AG10803 (cell line): ENCODE data around the gene SPCS2.
A peak's percentile ranks its signal among the peaks of the same experiment; 100 is the strongest.

Experiments
- DNase-seq: peaks from one replicate; pipeline ENCODE4 v3.0.0; 2010; ENCODE audit warnings: low read depth
- H3K4me3 ChIP-seq: 2 replicates; pipeline ENCODE4 v1.5.1; 2011; ENCODE audit warnings: mild to moderate bottlenecking, low read length, control low read depth
- CTCF ChIP-seq: conservative IDR thresholded peaks from 2 replicates; pipeline ENCODE4 v1.5.1; 2011; ENCODE audit warnings: mild to moderate bottlenecking, low read length, control low read depth, inconsistent platforms

The SPCS2 gene

DNA sequence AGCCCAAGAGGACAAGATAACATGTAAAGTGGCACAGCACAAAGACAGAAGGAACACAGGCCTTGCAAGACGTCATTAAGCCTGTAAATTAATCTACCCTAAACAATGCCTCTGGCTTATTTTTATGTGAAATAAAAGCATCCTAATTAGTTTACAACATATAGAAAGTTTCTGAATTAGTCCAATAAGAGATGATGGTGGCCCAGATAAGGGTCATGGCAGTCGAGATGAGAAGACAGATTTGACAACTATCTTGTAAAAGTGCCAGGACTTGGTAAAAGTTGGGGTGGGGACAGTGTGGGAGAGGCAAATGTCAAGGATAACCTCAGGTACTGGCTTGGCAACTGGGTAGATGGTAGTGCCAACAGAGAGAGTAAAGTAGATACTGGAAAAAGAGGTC, 13.8 kb upstream of the SPCS2 start:
- TF ChIP-seq CTCF, result no peak
- no peak for DNase-seq
- H3K4me3 ChIP-seq, result no peak overlapping the region

DNA sequence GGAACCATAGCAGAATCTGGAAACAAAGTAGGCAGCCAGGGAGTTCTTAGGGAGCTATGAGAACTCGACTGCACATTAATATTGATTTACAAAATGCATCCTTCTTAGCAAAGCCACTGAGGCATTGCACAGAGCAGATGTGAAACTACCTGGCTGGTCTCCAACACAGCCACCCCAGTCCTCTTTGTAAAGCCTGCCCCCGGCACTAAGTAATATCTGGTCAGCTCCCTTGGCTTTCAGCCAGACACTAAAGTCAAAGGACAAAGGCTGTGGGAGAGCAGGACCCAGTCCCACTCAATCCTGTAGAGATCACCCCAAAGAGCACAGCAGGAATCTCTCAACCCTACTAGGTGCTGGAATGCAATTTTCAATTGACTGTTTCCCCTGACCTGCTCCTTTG, 13.0 kb upstream of the SPCS2 start:
- DNase-seq, result no peak
- H3K4me3 ChIP-seq, result no peak overlapping the region
- TF ChIP-seq CTCF, result no peak

DNA sequence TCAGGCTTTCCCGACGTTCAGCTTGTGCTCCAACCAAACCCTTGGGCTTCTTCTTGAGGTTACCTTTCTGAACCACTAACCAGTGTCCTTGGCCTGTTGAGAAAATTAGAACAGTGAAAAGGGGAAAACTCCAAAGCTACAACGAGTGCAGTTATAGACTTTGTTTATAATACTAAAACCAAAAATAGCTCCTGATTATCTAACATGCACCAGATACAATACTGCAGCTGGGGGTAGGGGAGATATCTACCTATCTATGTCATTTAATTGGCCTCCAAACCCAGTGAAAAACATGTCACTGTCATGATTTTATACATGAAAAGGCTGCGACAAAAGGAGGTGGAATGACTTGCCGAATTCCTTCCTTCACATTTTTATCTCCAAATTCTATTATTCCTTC, 12.1 kb upstream of the SPCS2 start:
- H3K4me3 ChIP-seq, result no peak overlapping the region
- no peak for TF ChIP-seq CTCF
- DNase-seq, result no peak

DNA sequence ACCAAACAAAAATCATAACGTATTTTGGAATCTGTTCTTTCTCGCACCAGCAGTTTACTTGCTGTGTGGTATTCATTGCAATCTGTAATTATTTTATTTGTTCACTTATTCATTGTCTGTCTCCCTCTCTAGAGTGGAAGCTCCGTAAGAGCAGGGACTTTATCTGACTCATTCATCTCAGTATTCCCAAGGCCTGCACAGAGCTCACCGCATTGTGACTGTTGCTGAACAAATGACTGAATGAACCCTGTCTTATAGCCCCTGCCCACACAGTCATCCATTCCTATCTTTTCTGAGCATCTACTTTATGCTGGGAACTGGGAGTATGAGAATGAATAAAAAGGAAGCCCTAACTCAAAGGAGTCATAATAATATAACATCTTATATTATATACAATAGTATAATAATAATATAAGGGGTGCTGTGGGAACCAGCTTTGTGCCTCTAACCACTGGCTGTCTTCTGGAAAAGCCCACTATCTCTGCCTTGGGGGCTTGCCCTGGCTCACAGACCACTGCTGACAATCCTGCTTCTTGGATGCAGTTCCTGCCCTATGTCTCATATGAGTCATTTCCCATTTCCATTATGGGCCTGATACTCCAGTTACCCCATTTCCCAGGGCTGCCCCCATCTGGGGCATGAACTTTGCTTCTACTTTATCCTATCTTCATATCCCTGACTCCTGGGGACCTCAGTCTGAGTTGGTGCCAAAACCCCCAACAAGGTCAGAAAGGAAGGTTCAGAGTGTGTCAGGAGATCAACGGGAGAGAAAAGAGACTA, 11.2 kb upstream of the SPCS2 start:
- no peak for TF ChIP-seq CTCF
- peak; percentile 19 for DNase-seq
- H3K4me3 ChIP-seq, result no peak overlapping the region

GRCh38 chr11:74941492-74941891, 7.6 kb upstream of the SPCS2 start:
- H3K4me3 ChIP-seq, result no peak overlapping the region
- no peak for DNase-seq
- no peak for TF ChIP-seq CTCF

GRCh38 chr11:74942073-74942759, 6.8 kb upstream of the SPCS2 start:
- DNase-seq, result no peak
- TF ChIP-seq CTCF, result no peak
- H3K4me3 ChIP-seq, result no peak overlapping the region

GRCh38 chr11:74948546-74948897, 544 bp upstream of the SPCS2 start:
- H3K4me3 ChIP-seq, result peak overlapping the region; percentile 98
- peak; percentile 27 for DNase-seq
- no peak for TF ChIP-seq CTCF
